Transverse colon (tissue), 4 donors: Measurements from ENCODE around the gene L3HYPDH. TPM values are rescaled to one million over a fixed set of nuclear protein-coding genes. Genes with fewer than 3 reads are reported as not detected.

Experiments
- DNase-seq: peaks from one replicate; pipeline ENCODE4 v3.0.0-alpha.2; 2019
- H3K27ac ChIP-seq, 4 donors: fragments of 200-600 bp; sonication (generic); 2 replicates each; pipeline ENCODE4 v1.5.1; 2016 to 2018; ENCODE audit warnings: inconsistent platforms in 4 of 4
- H3K27me3 ChIP-seq: fragments of 200-600 bp; sonication (generic); 2 replicates; pipeline ENCODE4 v1.5.1; 2017; ENCODE audit warnings: inconsistent platforms
- H3K36me3 ChIP-seq, 4 donors: fragments of 200-600 bp; sonication (generic); 2 replicates each; pipeline ENCODE4 v1.5.1; 2017 to 2019; ENCODE audit warnings: inconsistent platforms in 4 of 4
- H3K4me1 ChIP-seq, 4 donors: fragments of 200-600 bp; sonication (generic); 2 replicates each; pipeline ENCODE4 v1.5.1; 2017 to 2020; ENCODE audit warnings: inconsistent platforms in 4 of 4
- H3K4me3 ChIP-seq, 4 donors: fragments of 200-600 bp; sonication (generic); 1 replicate in 1 of 4; 2 replicates in 3 of 4; pipeline versions ENCODE4 v1.5.1 to v1.6.1; 2017 to 2019; ENCODE audit warnings: inconsistent platforms in 4 of 4
- H3K9me3 ChIP-seq, 2 donors: fragments of 200-600 bp; sonication (generic); 2 replicates each; pipeline ENCODE4 v1.5.1; 2017 to 2019; ENCODE audit warnings: inconsistent platforms in 2 of 2
- EP300 ChIP-seq: sonication (generic); formaldehyde crosslinking; IDR thresholded peaks from one replicate; pipeline ENCODE4 v1.6.1; 2017; ENCODE audit warnings: antibody characterized with exemption, low read depth
- POLR2A ChIP-seq: fragments of 450-650 bp; IDR thresholded peaks from one replicate; pipeline ENCODE4 v1.6.1; 2016; ENCODE audit warnings: antibody characterized with exemption, mild to moderate bottlenecking, moderate library complexity
- POLR2AphosphoS5 ChIP-seq, 3 donors: sonication (generic); formaldehyde crosslinking; IDR thresholded peaks; one replicate each; pipeline ENCODE4 v1.6.1; 2016; ENCODE audit warnings: antibody characterized with exemption in 3 of 3
- WGBS, 2 donors: methylation state at CpG; one replicate each; pipeline ENCODE4 v1.1.5; 2018; ENCODE audit warnings: low coverage in 1 of 2; 5-methylcytosine and 5-hydroxymethylcytosine counted together
- in situ Hi-C, 4 donors: fragments of 200-750 bp; cut with MboI; loops; one replicate each; pipeline versions ENCODE4 v1.15.0 to v1.15.1; 2017; ENCODE audit warnings: low sequenced_read_pairs in 3 of 4, low pct_ligation_motif_present in 1 of 4, low pct_unique_long_range_greater_than_20kb in 1 of 4
- intact Hi-C: fragments of 100-400 bp; cut with DNase I; formaldehyde crosslinking; loops from one replicate; pipeline ENCODE4 v1.15.1; 2023; ENCODE audit warnings: low total_unique reads
- total RNA-seq, 4 donors: library from RNA; depleted of rRNA; stranded (reverse); fragments of >200 nt; gene quantifications; one replicate each; pipeline ENCODE4 v1.1.0, GENCODE V29; 2016
- TF ChIP-seq, protein P1 (sequence below), 5 experiments: fragments of 200-600 bp in 3 of 5; fragments of 450-650 bp in 2 of 5; sonication (generic) in 3 of 5; IDR thresholded peaks; 1 replicate in 2 of 5; 2 replicates in 3 of 5; pipeline ENCODE4 v1.5.1; 2016 to 2017; ENCODE audit warnings: antibody characterized with exemption in 5 of 5, inconsistent platforms in 3 of 5, mild to moderate bottlenecking in 2 of 5, moderate library complexity in 1 of 5

Gene L3HYPDH
- total RNA-seq, 4 donors from 2014 or later = 16.1 to 125 (median 37.6) TPM

DNA sequence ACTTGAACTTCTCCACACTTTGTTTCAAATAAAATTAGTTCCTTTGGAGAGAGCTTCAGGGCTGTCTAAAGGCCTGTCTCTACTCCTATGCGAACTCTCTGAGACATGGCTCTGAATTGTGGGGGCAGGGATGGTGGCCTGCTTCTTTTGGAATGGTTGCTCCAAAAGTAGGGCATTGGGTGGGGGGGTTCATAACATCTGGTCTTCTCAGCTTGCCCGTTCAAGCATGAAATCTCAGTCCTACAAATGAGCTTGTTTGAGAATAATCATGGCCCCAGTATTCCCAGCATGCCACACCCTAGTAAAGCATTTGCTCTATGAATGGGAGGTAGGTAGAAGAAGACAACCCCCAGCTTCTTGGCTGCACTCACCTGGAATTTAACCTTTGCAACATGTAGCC, 25.7 kb downstream of the L3HYPDH start:
- Histone ChIP-seq H3K27ac (no peak overlapping the region), H3K9me3 (no peaks in the 10 kb centered on the region), H3K4me3 (no peak overlapping the region), H3K4me1 (peaks cover 0 to under 1% (median under 1%) of the 10 kb centered on the region in 4 donors), H3K36me3 (no peaks in the 10 kb centered on the region), H3K27me3 (no peaks in the 10 kb centered on the region)
- WGBS, 2 donors = 83 to 100% methylated on average over 1 to 2 of the region's 2 CpGs
- in situ Hi-C loops = loop anchor here in 1 of 4 donors (25.0 kb wide), 1 partner anchor 971 kb away; no protein-coding TSS in a partner anchor
- DNase-seq = no peak
- intact Hi-C loops = no loop called here
- TF ChIP-seq, protein P1, sequence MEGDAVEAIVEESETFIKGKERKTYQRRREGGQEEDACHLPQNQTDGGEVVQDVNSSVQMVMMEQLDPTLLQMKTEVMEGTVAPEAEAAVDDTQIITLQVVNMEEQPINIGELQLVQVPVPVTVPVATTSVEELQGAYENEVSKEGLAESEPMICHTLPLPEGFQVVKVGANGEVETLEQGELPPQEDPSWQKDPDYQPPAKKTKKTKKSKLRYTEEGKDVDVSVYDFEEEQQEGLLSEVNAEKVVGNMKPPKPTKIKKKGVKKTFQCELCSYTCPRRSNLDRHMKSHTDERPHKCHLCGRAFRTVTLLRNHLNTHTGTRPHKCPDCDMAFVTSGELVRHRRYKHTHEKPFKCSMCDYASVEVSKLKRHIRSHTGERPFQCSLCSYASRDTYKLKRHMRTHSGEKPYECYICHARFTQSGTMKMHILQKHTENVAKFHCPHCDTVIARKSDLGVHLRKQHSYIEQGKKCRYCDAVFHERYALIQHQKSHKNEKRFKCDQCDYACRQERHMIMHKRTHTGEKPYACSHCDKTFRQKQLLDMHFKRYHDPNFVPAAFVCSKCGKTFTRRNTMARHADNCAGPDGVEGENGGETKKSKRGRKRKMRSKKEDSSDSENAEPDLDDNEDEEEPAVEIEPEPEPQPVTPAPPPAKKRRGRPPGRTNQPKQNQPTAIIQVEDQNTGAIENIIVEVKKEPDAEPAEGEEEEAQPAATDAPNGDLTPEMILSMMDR (IDR thresholded peaks at IDR 0.05) = no peak
- no peak for TF ChIP-seq POLR2AphosphoS5 (IDR thresholded peaks at IDR 0.05)
- TF ChIP-seq POLR2A = no peak
- TF ChIP-seq EP300 = no peak

- H3K27ac ChIP-seq = no peak overlapping the region
- in situ Hi-C loops (loop anchor here in 1 of 4 donors (25.0 kb wide), 1 partner anchor 968 kb away; no protein-coding TSS in a partner anchor), intact Hi-C loops (no loop called here)
- H3K27me3 ChIP-seq = no peaks in the 10 kb centered on the region
- H3K9me3 ChIP-seq = no peaks in the 10 kb centered on the region
- no peaks in the 10 kb centered on the region for H3K4me1 ChIP-seq
- no peak for DNase-seq
- no peaks in the 10 kb centered on the region for H3K36me3 ChIP-seq
- WGBS, 2 donors = 97 to 100% methylated on average over 1 of the region's 1 CpG
- H3K4me3 ChIP-seq = no peak overlapping the region
- TF ChIP-seq, protein P1 (IDR thresholded peaks at IDR 0.05) = no peak
- TF ChIP-seq POLR2AphosphoS5 (IDR thresholded peaks at IDR 0.05) (no peak), EP300 (no peak), POLR2A (no peak)
Observed at GRCh38 chr14:59455411-59455810, 28.8 kb downstream of the L3HYPDH start.

- intact Hi-C loops = no loop called here
Observed at GRCh38 chr14:59454139-59454538, 30.1 kb downstream of the L3HYPDH start.

DNA sequence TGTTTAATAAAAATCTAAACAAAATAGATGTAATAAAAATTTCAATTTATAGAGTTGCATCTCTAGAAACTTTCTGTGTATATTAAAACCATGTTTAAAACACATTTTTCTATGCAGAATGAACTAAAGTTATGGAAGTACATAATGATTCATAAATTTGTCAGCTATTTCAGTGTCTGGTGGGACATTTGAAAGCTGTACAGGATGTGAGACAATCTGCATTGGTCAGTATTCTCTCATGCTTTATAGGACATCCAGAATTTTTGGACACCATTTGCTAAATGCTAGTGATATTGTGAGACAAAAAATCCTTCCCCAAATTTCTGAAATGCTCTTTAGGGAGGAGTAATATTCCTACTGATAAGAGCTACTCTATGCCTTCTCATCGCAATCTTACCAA, 32.4 kb downstream of the L3HYPDH start:
- no peak for TF ChIP-seq POLR2A
- no peak for TF ChIP-seq EP300
- no peak for TF ChIP-seq POLR2AphosphoS5 (IDR thresholded peaks at IDR 0.05)
- TF ChIP-seq, protein P1 (IDR thresholded peaks at IDR 0.05) = no peak
- WGBS, 2 donors = 96 to 100% methylated on average over 1 of the region's 1 CpG
- intact Hi-C loops (loop anchor here (2.0 kb wide), 1 partner anchor 45 kb away; no protein-coding TSS in a partner anchor), in situ Hi-C loops (loop anchor here in 1 of 4 donors (25.0 kb wide), 1 partner anchor 965 kb away; no protein-coding TSS in a partner anchor)
- Histone ChIP-seq H3K4me3 (no peak overlapping the region), H3K27ac (no peak overlapping the region), H3K4me1 (no peaks in the 10 kb centered on the region), H3K9me3 (no peaks in the 10 kb centered on the region), H3K27me3 (no peaks in the 10 kb centered on the region), H3K36me3 (no peaks in the 10 kb centered on the region)
- no peak for DNase-seq

More at GRCh38 chr14:59454139-59454538, 30.1 kb downstream of the L3HYPDH start:
- Histone ChIP-seq H3K9me3 (no peaks in the 10 kb centered on the region), H3K27me3 (no peaks in the 10 kb centered on the region), H3K27ac (no peak overlapping the region), H3K36me3 (no peaks in the 10 kb centered on the region), H3K4me1 (no peaks in the 10 kb centered on the region), H3K4me3 (no peak overlapping the region)
- 64 to 84% methylated on average over 2 of the region's 2 CpGs for WGBS, 2 donors
- in situ Hi-C loops = loop anchor here in 1 of 4 donors (25.0 kb wide), 1 partner anchor 967 kb away; no protein-coding TSS in a partner anchor
- no peak for DNase-seq
- TF ChIP-seq, protein P1 (IDR thresholded peaks at IDR 0.05) = no peak
- TF ChIP-seq POLR2AphosphoS5 (IDR thresholded peaks at IDR 0.05) (no peak), EP300 (no peak), POLR2A (no peak)
